Epithelial cell of proximal tubule (primary cell): ENCODE results near the gene GRIN2D. TPM values are rescaled to one million over a fixed set of nuclear protein-coding genes. Genes with fewer than 3 reads are reported as not detected.
"Not testable (repeated sequence)": the region's sequence is repeated elsewhere in the genome, so short reads cannot be mapped to it uniquely, and the experiment has no call there.

ENCODE experiments used
- DNase-seq: peaks from one replicate; pipeline ENCODE4 v3.0.0-alpha.2; 2011; ENCODE audit warnings: low read depth
- H3K4me3 ChIP-seq: 2 replicates; pipeline ENCODE4 v1.5.1; 2011; ENCODE audit warnings: low read depth, mild to moderate bottlenecking, low read length
- total RNA-seq: library from RNA; depleted of rRNA; stranded (reverse); fragments of >200 nt; gene quantifications from 2 replicates; pipeline ENCODE4 v1.2.3, GENCODE V29; 2015
- TF ChIP-seq, protein P1 (sequence below): conservative IDR thresholded peaks from 2 replicates; pipeline ENCODE4 v1.5.1; 2012; ENCODE audit warnings: low read depth, mild to moderate bottlenecking, low read length

Gene GRIN2D
- total RNA-seq, 1 donor from 2014 or later: 0.98 TPM

GRCh38 chr19:48382286-48382685 lies 11.2 kb upstream of the GRIN2D start:
- TF ChIP-seq, protein P1, sequence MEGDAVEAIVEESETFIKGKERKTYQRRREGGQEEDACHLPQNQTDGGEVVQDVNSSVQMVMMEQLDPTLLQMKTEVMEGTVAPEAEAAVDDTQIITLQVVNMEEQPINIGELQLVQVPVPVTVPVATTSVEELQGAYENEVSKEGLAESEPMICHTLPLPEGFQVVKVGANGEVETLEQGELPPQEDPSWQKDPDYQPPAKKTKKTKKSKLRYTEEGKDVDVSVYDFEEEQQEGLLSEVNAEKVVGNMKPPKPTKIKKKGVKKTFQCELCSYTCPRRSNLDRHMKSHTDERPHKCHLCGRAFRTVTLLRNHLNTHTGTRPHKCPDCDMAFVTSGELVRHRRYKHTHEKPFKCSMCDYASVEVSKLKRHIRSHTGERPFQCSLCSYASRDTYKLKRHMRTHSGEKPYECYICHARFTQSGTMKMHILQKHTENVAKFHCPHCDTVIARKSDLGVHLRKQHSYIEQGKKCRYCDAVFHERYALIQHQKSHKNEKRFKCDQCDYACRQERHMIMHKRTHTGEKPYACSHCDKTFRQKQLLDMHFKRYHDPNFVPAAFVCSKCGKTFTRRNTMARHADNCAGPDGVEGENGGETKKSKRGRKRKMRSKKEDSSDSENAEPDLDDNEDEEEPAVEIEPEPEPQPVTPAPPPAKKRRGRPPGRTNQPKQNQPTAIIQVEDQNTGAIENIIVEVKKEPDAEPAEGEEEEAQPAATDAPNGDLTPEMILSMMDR: no peak
- no peak overlapping the region for H3K4me3 ChIP-seq
- no peak for DNase-seq

DNA sequence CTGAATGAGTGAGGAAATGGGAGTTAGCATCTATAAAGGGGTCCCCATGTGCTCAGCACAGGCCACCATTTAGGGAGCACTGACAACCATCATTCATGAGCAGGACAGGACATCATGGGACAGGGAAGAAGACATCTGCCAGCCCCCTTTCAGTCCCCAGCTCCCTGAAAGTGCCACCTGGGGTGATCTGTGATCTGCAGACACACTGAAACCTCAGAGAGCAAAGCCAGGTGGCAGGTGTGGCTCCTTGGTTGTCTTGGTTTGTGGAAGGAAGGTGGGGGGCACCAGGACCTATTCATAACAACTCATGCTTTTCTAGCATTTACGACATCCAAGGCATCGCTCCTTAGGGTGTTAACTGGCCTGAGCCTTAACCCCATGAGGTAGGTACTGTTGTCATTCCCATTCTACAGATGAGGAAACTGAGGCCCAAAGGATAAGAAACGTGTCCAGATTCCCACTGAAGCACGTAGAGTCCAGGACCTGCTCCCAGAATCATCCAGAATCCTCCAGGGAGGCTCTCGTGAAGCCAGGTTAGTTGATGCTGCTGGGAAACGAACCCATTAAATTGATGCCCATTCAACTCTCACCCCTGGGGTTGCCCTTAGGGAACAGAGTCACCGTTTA lies 7.9 kb upstream of the GRIN2D start:
- DNase-seq: no peak
- TF ChIP-seq, protein P1: no peak
- no peak overlapping the region for H3K4me3 ChIP-seq

- H3K4me3 ChIP-seq: no peak overlapping the region
- DNase-seq: no peak
- TF ChIP-seq, protein P1: no peak
These were observed 6.5 kb upstream of the GRIN2D start for GRCh38 chr19:48386981-48387380.

- H3K4me3 ChIP-seq: peak overlapping the region; percentile 100
- TF ChIP-seq, protein P1: peak; percentile 63
- no peak for DNase-seq
These were observed 3.0 kb upstream of the GRIN2D start for GRCh38 chr19:48390188-48391099.

DNA sequence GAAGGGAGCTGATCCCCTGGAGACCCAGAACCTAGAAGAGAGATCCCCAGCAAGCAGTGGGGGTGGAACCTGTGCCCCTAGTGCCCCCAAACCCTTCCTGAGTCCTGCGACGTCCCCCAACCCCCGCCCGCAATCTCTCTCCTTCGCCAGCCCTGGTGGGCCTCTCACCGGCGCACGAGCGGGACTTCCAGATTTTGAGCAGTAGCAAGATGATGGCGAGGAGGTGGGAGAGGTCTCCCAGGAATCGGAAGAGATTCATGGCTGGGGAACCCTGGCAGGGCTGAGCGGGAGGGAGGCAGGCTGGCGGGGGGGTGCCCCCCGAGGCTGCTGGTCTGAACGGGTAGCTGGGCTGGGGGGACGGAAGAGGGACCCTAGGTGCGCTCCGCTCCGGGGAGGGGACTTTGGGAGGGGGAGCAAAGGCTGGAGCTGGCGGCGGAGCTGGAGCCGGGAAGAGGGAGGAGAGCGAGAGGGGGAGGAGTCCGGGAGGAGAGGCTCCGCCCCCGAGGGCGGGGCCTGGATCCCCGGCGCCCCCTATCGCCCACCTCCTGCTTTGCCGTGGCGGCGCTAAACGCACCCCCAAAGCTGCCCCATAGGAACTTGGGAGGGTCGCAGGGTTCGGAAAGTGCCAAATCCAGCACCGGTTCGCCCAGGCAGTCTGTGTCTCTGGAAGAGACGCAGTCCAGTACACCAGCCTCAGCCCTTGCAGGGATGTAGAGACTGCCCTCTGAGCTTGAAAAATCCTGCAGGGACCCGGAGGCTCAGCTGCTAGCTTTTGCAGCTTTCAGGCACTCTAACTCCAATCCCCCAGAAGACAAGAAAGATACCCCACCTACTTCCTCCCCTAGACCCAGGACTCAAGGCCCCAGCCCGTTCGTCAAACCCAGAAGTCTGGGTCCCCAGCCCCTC lies 2.1 kb upstream of the GRIN2D start, which contains the start of gene KDELR1:
TSS of gene KDELR1 (minus strand) at position 452 of the 906 bp plus-strand sequence. CDS start at position 259, 193 bp downstream.
- H3K4me3 ChIP-seq: peak within 1 kb of the TSS; percentile 100
- DNase-seq: no peak

GRCh38 chr19:48392006-48392344 lies 1.5 kb upstream of the GRIN2D start:
- DNase-seq, H3K4me3 ChIP-seq: not testable (repeated sequence)

More for the DNA sequence above, 2.1 kb upstream of the GRIN2D start, which contains the start of gene KDELR1:
- TF ChIP-seq, protein P1: peak; percentile 80
